GM12878 (cell line): Measurements from ENCODE around the gene MLEC. TPM values are rescaled to one million over a fixed set of nuclear protein-coding genes. Genes with fewer than 3 reads are reported as not detected.
A peak's percentile ranks its signal among the peaks of the same experiment; 100 is the strongest.

Experiments used
- ATAC-seq: fragments of 200-7000 bp; cut with Tn5 transposase; 3 replicates; pipeline ENCODE4 v1.9.1; 2020; ENCODE audit warnings: mild to moderate bottlenecking, moderate library complexity
- BruUV-seq: library from RNA; stranded (reverse); fragments of 400-500 nt; replicated peaks from 2 replicates; lab custom pipeline; 2021; lab: Mats Ljungman, UMichigan
- CTCF ChIA-PET: fragments of 300-600 bp; sonication (Branson Sonifier 250); formaldehyde crosslinking; extraction: SDS; loops from one replicate; lab custom pipeline; 2021; ENCODE audit warnings: inconsistent platforms; lab: Yijun Ruan, JAX
- POLR2A ChIA-PET: fragments of 350-600 bp; formaldehyde crosslinking; extraction: SDS; loops from one replicate; lab custom pipeline; 2021; ENCODE audit warnings: inconsistent platforms; lab: Charles Lee
- RAD21 ChIA-PET: fragments of 300-600 bp; sonication (Branson Sonifier 250); formaldehyde crosslinking; loops from one replicate; lab custom pipeline; 2023; ENCODE audit warnings: antibody characterized with exemption; ENCODE audit not compliant: unreplicated experiment; lab: Charles Lee
- SMC1A ChIA-PET: fragments of 300-600 bp; sonication (Branson Sonifier 250); formaldehyde crosslinking; loops from one replicate; lab custom pipeline; 2023; ENCODE audit not compliant: unreplicated experiment, uncharacterized antibody; lab: Charles Lee
- DNase-seq: peaks from one replicate; pipeline ENCODE4 v3.0.0-alpha.2; 2011; ENCODE audit warnings: low read depth, low spot score
- FAIRE-seq: peaks from 3 replicates; lab custom pipeline; 2011; peaks lifted over from hg19 to GRCh38; lab: Jason Lieb, UNC
- H2AFZ ChIP-seq: 2 replicates; pipeline ENCODE4 v1.6.0; 2011; ENCODE audit warnings: low read depth, low read length, control low read depth; ENCODE audit not compliant: control insufficient read depth
- H3K27ac ChIP-seq: 2 replicates; pipeline ENCODE4 v1.5.1; 2011; ENCODE audit warnings: control low read depth; ENCODE audit not compliant: control insufficient read depth, insufficient read depth
- H3K27me3 ChIP-seq, 2 experiments: replicated peaks in 1 of 2; 2 replicates each; pipeline versions ENCODE4 v1.6.0 to v1.6.1; 2011; ENCODE audit warnings: low read length in 1 of 2; ENCODE audit not compliant: control insufficient read depth in 2 of 2, insufficient read depth in 2 of 2
- H3K36me3 ChIP-seq, 2 experiments: 2 replicates each; pipeline ENCODE4 v1.5.1; 2011; ENCODE audit warnings: low read length in 1 of 2; ENCODE audit not compliant: control insufficient read depth in 2 of 2, insufficient read depth in 2 of 2
- H3K4me1 ChIP-seq: 2 replicates; pipeline ENCODE4 v1.6.1; 2011; ENCODE audit warnings: mild to moderate bottlenecking, low read length, moderate library complexity, mixed read lengths; ENCODE audit not compliant: control insufficient read depth, insufficient read depth
- H3K4me2 ChIP-seq: 2 replicates; pipeline ENCODE4 v1.6.0; 2011; ENCODE audit warnings: control low read depth; ENCODE audit not compliant: control insufficient read depth, insufficient read depth
- H3K4me3 ChIP-seq: fragments of 200-600 bp; sonication (generic); 2 replicates; pipeline ENCODE4 v1.5.1; 2016
- H3K79me2 ChIP-seq: 2 replicates; pipeline ENCODE4 v1.6.0; 2011; ENCODE audit warnings: low read length; ENCODE audit not compliant: control insufficient read depth, insufficient read depth
- H3K9ac ChIP-seq: 2 replicates; pipeline ENCODE4 v1.8.0; 2011; ENCODE audit warnings: low read length, control low read depth, mixed read lengths; ENCODE audit not compliant: control insufficient read depth, insufficient read depth
- H3K9me3 ChIP-seq: replicated peaks from 3 replicates; pipeline ENCODE4 v1.5.1; 2011; ENCODE audit warnings: mild to moderate bottlenecking, low read length; ENCODE audit not compliant: control insufficient read depth, insufficient read depth
- H4K20me1 ChIP-seq: 2 replicates; pipeline ENCODE4 v1.6.0; 2011; ENCODE audit not compliant: control insufficient read depth, insufficient read depth
- CBX5 ChIP-seq: sonication (generic); IDR thresholded peaks from 2 replicates; pipeline ENCODE4 v1.6.1; 2016; ENCODE audit warnings: low read depth, moderate library complexity, mild to moderate bottlenecking, inconsistent platforms
- CHD1 ChIP-seq: IDR thresholded peaks from 2 replicates; pipeline ENCODE4 v1.6.1; 2012; ENCODE audit warnings: low read depth, low read length, improper control_type of control experiment
- CHD2 ChIP-seq: IDR thresholded peaks from 2 replicates; pipeline ENCODE4 v1.6.1; 2011; ENCODE audit warnings: low read depth, low read length, improper control_type of control experiment, borderline replicate concordance
- RELA ChIP-seq: fragments of 450-650 bp; IDR thresholded peaks from 2 replicates; pipeline ENCODE4 v1.8.0; 2014; ENCODE audit warnings: borderline replicate concordance; ENCODE audit not compliant: partially characterized antibody
- RUNX3 ChIP-seq: IDR thresholded peaks from 2 replicates; pipeline ENCODE4 v1.6.1; 2012; ENCODE audit warnings: low read length, inconsistent platforms
- SREBF2 ChIP-seq: IDR thresholded peaks from 2 replicates; pipeline ENCODE4 v1.6.1; 2012; ENCODE audit warnings: mild to moderate bottlenecking, low read length
- TBL1XR1 ChIP-seq: IDR thresholded peaks from 2 replicates; pipeline ENCODE4 v1.6.1; 2012; ENCODE audit warnings: low read depth, low read length, improper control_type of control experiment
- WGBS: methylation state at CpG from one replicate; pipeline ENCODE4 v1.1.6; 2016; ENCODE audit warnings: low lambda C conversion rate; ENCODE audit not compliant: insufficient replicate concordance, insufficient coverage; ENCODE audit errors: missing lambda C conversion rate; 5-methylcytosine and 5-hydroxymethylcytosine counted together
- in situ Hi-C: fragments of 300-500 bp; cut with MboI; formaldehyde crosslinking; loops from 9 replicates; pipeline ENCODE4 v1.14.3; 2018; ENCODE audit warnings: mixed read lengths
- intact Hi-C: fragments of 100-400 bp; cut with micrococcal nuclease; formaldehyde crosslinking; loops from one replicate; pipeline ENCODE4 v1.14.2; 2022; ENCODE audit not compliant: unreplicated experiment
- polyA plus RNA-seq, 11 experiments: library from polyadenylated mRNA; depleted of rRNA in 4 of 11; unstranded in 6 of 11; stranded (reverse) in 5 of 11; fragments of >200 nt; fragmentation: Nextera tagmentation in 4 of 11; fragmentation: Illumina TruSeq in 1 of 11; extraction: Ambion mirVana in 4 of 11; extraction: Trizol in 1 of 11; gene quantifications; 1 replicate in 1 of 11; 2 replicates in 10 of 11; pipeline versions ENCODE4 v1.2.1 to v1.2.3, GENCODE V29; 2011 to 2016; ENCODE audit warnings: inconsistent platforms in 2 of 11, missing spikeins in 2 of 11, low read depth in 1 of 11
- total RNA-seq, 4 experiments: library from RNA; depleted of rRNA in 3 of 4; stranded (reverse); fragments of >200 nt in 3 of 4; fragmentation: Illumina TruSeq in 1 of 4; extraction: Trizol in 1 of 4; gene quantifications; 2 replicates each; pipeline versions ENCODE4 v1.2.1 to v1.2.3, GENCODE V29; 2013 to 2021
- TF ChIP-seq, protein P1 (sequence below): IDR thresholded peaks from 2 replicates; pipeline ENCODE4 v1.6.1; 2011; ENCODE audit warnings: borderline replicate concordance, low read depth, mild to moderate bottlenecking, moderate library complexity, mixed read lengths, low read length; ENCODE audit not compliant: insufficient read depth; ENCODE audit errors: extremely low read length
- TF ChIP-seq, protein P2 (sequence below): fragments of 450-650 bp; IDR thresholded peaks from 2 replicates; pipeline ENCODE4 v1.6.1; 2017; ENCODE audit warnings: mild to moderate bottlenecking, low read depth, inconsistent platforms; ENCODE audit not compliant: poor library complexity, severe bottlenecking
- TF ChIP-seq, protein P3 (sequence below): fragments of 450-650 bp; formaldehyde crosslinking; IDR thresholded peaks from 2 replicates; pipeline ENCODE4 v1.4.0; 2022; ENCODE audit warnings: mild to moderate bottlenecking, moderate library complexity

Gene MLEC
- total and polyA plus RNA-seq, 10 of the 15 experiments (the other 5 are each of a cell fraction or from before 2014, with no cell fraction given): 26.7 to 172 (median 103) TPM

DNA sequence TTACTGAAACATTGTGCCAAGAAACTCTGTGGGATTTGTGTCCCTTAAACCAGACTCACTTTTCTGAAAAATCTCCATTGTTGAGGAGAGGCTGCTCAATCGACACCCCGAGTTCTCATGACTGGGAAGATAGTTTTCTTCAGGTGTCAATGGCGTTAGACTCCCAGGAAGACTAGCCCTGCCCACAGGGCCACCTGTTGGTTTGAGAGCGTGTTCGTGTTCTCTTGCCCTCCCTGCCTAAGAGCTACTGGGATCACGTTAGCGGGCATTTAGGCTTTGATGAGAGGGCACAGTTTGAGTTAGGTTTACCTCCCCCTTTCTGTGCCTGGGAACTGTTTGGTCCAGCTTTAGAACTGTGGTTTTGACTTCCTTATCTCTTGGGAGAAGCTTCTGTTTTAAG is 12.6 kb downstream of the MLEC start (continued):
- TF ChIP-seq, protein P1, sequence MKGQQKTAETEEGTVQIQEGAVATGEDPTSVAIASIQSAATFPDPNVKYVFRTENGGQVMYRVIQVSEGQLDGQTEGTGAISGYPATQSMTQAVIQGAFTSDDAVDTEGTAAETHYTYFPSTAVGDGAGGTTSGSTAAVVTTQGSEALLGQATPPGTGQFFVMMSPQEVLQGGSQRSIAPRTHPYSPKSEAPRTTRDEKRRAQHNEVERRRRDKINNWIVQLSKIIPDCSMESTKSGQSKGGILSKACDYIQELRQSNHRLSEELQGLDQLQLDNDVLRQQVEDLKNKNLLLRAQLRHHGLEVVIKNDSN: no peak
- TF ChIP-seq, protein P2, sequence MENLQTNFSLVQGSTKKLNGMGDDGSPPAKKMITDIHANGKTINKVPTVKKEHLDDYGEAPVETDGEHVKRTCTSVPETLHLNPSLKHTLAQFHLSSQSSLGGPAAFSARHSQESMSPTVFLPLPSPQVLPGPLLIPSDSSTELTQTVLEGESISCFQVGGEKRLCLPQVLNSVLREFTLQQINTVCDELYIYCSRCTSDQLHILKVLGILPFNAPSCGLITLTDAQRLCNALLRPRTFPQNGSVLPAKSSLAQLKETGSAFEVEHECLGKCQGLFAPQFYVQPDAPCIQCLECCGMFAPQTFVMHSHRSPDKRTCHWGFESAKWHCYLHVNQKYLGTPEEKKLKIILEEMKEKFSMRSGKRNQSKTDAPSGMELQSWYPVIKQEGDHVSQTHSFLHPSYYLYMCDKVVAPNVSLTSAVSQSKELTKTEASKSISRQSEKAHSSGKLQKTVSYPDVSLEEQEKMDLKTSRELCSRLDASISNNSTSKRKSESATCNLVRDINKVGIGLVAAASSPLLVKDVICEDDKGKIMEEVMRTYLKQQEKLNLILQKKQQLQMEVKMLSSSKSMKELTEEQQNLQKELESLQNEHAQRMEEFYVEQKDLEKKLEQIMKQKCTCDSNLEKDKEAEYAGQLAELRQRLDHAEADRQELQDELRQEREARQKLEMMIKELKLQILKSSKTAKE: no peak
- TF ChIP-seq CHD1 (no peak), SREBF2 (no peak), RUNX3 (no peak), CHD2 (no peak)

DNA sequence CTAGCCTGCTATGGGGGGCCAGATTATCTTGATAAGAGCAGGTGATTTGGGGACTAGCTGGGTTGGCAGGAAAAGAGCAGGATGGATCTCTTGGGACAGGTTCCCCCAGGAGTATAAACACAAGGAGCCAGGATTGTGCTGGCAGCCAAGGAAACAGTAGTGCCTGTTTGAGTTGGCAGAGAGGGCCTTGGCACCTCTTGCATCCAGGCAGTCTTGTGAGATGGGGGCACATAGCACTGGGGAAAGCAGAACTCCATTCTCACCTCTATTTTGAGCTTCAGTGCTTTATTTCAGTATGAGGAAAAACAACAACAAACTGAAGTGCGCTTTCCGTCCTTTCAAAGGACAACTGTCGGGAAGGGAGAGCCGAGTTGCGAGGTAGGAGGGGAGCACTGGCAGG is 13.9 kb downstream of the MLEC start:
- peaks cover 27 to 31% of the 10 kb centered on the region in 2 experiments for H3K36me3 ChIP-seq
- RAD21 ChIA-PET: interaction anchor here (1.2 kb wide), 2 partner anchors 54 to 118 kb away, joined by 3 read pairs; no protein-coding TSS in a partner anchor
- WGBS: 98% methylated on average over 5 of the region's 5 CpGs

More for the DNA sequence above, 13.9 kb downstream of the MLEC start:
- no TSS peak for BruUV-seq
- no peaks in the 10 kb centered on the region for H3K27me3 ChIP-seq
- no peak overlapping the region for H3K4me2 ChIP-seq
- TF ChIP-seq, protein P3, sequence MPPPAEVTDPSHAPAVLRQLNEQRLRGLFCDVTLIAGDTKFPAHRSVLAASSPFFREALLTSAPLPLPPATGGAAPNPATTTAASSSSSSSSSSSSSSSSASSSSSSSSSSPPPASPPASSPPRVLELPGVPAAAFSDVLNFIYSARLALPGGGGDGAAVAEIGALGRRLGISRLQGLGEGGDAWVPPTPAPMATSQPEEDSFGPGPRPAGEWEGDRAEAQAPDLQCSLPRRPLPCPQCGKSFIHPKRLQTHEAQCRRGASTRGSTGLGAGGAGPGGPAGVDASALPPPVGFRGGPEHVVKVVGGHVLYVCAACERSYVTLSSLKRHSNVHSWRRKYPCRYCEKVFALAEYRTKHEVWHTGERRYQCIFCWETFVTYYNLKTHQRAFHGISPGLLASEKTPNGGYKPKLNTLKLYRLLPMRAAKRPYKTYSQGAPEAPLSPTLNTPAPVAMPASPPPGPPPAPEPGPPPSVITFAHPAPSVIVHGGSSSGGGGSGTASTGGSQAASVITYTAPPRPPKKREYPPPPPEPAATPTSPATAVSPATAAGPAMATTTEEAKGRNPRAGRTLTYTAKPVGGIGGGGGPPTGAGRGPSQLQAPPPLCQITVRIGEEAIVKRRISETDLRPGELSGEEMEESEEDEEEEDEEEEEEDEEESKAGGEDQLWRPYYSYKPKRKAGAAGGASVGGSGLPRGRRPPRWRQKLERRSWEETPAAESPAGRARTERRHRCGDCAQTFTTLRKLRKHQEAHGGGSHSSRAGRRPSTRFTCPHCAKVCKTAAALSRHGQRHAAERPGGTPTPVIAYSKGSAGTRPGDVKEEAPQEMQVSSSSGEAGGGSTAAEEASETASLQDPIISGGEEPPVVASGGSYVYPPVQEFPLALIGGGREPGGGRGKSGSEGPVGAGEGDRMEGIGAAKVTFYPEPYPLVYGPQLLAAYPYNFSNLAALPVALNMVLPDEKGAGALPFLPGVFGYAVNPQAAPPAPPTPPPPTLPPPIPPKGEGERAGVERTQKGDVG: no peak
- TF ChIP-seq RELA (no peak), CBX5 (no peak), TBL1XR1 (no peak)
- H3K9ac ChIP-seq: no peak overlapping the region
- no peaks in the 10 kb centered on the region for H3K4me1 ChIP-seq
- FAIRE-seq (peak; percentile 54), ATAC-seq (no peak), DNase-seq (no peak)
- intact Hi-C loops: no loop called here
- ChIA-PET POLR2A (interaction anchor here (1.0 to 4.0 kb wide), 3 partner anchors 8 to 11 kb away, joined by 3 to 21 read pairs (median 7); partner anchors contain the start of gene UNC119B), SMC1A (interaction anchor here (0.7 to 1.8 kb wide), 4 partner anchors 11 to 195 kb away, joined by 3 to 6 read pairs (median 4); no protein-coding TSS in a partner anchor), CTCF (interaction anchor here (1.3 to 3.9 kb wide), 3 partner anchors 11 to 51 kb away, joined by 3 to 18 read pairs (median 4); no protein-coding TSS in a partner anchor)
- no peak overlapping the region for H3K27ac ChIP-seq
- H3K9me3 ChIP-seq: no peaks in the 10 kb centered on the region
- no peak overlapping the region for H2AFZ ChIP-seq
- no peaks in the 10 kb centered on the region for H4K20me1 ChIP-seq
- in situ Hi-C loops: no loop called here
- H3K4me3 ChIP-seq: no peak overlapping the region
- no peaks in the 10 kb centered on the region for H3K79me2 ChIP-seq
